Kidney epithelial cell (primary cell): Measurements from ENCODE around the gene KRT9. TPM values are rescaled to one million over a fixed set of nuclear protein-coding genes. Genes with fewer than 3 reads are reported as not detected.

Experiments
- DNase-seq: peaks from one replicate; pipeline ENCODE4 v3.0.0-alpha.2; 2010; ENCODE audit warnings: low read depth
- H3K27me3 ChIP-seq: 2 replicates; pipeline ENCODE4 v1.6.0; 2011; ENCODE audit warnings: low read length; ENCODE audit not compliant: control insufficient read depth, insufficient read depth
- H3K36me3 ChIP-seq: 2 replicates; pipeline ENCODE4 v1.5.1; 2011; ENCODE audit warnings: low read length; ENCODE audit not compliant: control insufficient read depth, insufficient read depth
- H3K4me3 ChIP-seq: 2 replicates; pipeline ENCODE4 v1.5.1; 2011; ENCODE audit warnings: low read depth, mild to moderate bottlenecking, control low read depth, low read length
- CTCF ChIP-seq: IDR thresholded peaks from 2 replicates; pipeline ENCODE4 v1.5.1; 2011; ENCODE audit warnings: mild to moderate bottlenecking, moderate library complexity, low read length, control low read depth, inconsistent platforms; ENCODE audit not compliant: insufficient read depth, poor library complexity, severe bottlenecking
- total RNA-seq: library from RNA; depleted of rRNA; stranded (reverse); fragments of >200 nt; gene quantifications from 2 replicates; pipeline ENCODE4 v1.2.3, GENCODE V29; 2015

KRT9 gene
- total RNA-seq, 1 donor from 2014 or later, result not detected

- H3K4me3 ChIP-seq, result no peak overlapping the region
- no peak for TF ChIP-seq CTCF
- DNase-seq, result no peak
- H3K36me3 ChIP-seq, result peaks cover under 1% of the 10 kb centered on the region
- no peaks in the 10 kb centered on the region for H3K27me3 ChIP-seq
Measured at GRCh38 chr17:41531993-41532392, 39.9 kb downstream of the KRT9 start.

GRCh38 chr17:41530062-41531048 lies 41.5 kb downstream of the KRT9 start:
- peaks cover 2% of the 10 kb centered on the region for H3K36me3 ChIP-seq
- TF ChIP-seq CTCF, result no peak
- peak; percentile 96 for DNase-seq
- H3K4me3 ChIP-seq, result no peak overlapping the region
- H3K27me3 ChIP-seq, result no peaks in the 10 kb centered on the region

DNA sequence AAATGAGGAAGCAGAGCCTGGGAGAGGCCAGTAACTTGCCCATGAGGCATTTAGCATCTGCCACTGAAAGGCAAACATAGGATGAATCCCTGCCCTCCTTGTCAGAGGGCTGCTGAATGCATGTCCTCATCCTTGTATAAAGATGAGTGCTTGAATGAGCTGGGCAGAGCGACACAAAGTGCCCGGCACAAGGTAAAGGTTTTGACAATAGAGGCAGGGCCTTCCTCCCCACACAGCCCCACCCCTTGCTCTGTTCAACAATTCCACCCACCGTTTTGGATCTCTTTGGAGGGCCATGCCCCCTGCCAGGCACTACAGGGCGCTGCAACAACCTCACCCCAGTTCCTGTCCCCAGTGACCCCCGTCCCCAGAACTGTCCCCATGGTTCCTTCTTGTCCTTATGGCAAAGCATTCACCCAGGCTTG lies 42.4 kb downstream of the KRT9 start:
- DNase-seq, result no peak
- peaks cover 3% of the 10 kb centered on the region for H3K36me3 ChIP-seq
- no peak overlapping the region for H3K4me3 ChIP-seq
- no peaks in the 10 kb centered on the region for H3K27me3 ChIP-seq
- no peak for TF ChIP-seq CTCF

DNA sequence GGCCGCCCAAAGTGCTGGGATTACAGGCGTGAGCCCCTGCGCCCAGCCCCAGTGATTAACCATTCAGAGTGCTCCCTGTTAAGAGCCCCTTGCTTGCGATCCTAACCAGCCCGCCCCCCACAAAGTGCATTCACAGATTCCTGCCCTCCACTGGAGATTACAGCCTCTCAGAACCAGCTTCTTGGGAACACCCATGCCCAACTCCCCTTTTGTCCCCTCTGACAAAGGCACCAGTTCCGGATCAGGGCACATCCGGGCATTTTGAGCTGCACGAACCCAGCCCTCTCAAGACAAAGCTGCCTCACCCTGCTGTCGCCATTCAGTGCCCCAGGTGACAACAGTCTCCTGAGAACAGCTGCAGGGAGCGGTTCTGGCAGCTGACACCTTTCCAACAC lies 42.9 kb downstream of the KRT9 start:
- DNase-seq, result no peak
- Histone ChIP-seq H3K36me3 (peaks cover 7% of the 10 kb centered on the region), H3K4me3 (no peak overlapping the region), H3K27me3 (no peaks in the 10 kb centered on the region)
- TF ChIP-seq CTCF, result no peak

DNA sequence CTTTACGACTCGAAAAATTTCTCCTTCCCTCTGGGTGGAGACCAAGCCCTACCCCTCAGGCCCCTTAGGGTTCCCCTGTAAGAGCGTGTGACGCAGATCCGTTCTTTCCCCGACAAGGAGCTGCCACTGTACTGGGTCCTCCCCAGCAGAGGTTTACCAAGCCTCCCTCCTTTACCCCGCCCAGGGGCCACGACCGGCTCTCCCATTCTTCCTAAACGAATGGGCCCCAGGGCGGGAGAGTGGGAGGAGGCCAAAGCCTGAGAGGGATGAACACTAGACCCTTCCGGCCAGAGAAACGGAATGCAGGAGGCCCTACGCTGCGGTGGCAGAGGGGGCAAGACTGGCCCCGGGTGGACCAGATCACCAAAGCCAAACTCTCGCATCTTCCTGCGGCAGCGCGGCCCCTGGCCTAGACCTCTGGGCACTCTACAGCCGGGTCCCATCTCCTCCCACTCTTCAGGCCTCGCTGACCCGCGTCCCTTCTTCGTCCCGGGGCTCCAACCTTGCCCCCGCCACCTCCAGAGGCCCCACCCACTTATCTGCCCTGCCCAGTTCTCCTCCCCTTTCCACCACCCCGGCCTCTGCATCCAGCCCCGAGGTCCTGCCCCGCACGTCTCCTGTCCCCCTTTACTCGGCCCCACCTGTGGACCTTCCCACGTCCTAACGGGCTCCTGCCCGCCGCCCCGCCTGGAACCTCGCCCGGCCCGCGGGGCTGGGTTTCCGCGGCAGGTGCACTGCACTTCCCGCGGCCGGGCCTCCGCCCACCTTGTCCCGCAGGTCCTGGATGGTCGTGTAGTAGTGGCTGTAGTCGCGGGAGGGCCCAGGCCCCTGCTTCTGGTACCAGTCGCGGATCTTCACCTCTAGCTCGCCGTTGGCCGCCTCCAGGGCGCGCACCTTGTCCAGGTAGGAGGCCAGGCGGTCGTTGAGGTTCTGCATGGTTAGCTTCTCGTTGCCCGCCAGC lies 44.5 kb downstream of the KRT9 start:
- Histone ChIP-seq H3K4me3 (peak overlapping the region; percentile 90), H3K27me3 (no peaks in the 10 kb centered on the region), H3K36me3 (peaks cover 7% of the 10 kb centered on the region)
- TF ChIP-seq CTCF, result no peak
- DNase-seq, result no peak
